Activated CD4-positive, alpha-beta T cell treated with anti-CD3 and anti-CD28 coated beads, Interleukin-2, Interleukin-4, amounts not matched to agents 100 ng/mL and 50 ng/mL, durations not matched to agents 16 hours and 8 hours (primary cell): ENCODE data around the gene SLC12A5.

Experiments
- DNase-seq: peaks from one replicate; pipeline ENCODE4 v3.0.0-alpha.2; 2020; ENCODE audit warnings: low spot score

The SLC12A5 gene

DNA sequence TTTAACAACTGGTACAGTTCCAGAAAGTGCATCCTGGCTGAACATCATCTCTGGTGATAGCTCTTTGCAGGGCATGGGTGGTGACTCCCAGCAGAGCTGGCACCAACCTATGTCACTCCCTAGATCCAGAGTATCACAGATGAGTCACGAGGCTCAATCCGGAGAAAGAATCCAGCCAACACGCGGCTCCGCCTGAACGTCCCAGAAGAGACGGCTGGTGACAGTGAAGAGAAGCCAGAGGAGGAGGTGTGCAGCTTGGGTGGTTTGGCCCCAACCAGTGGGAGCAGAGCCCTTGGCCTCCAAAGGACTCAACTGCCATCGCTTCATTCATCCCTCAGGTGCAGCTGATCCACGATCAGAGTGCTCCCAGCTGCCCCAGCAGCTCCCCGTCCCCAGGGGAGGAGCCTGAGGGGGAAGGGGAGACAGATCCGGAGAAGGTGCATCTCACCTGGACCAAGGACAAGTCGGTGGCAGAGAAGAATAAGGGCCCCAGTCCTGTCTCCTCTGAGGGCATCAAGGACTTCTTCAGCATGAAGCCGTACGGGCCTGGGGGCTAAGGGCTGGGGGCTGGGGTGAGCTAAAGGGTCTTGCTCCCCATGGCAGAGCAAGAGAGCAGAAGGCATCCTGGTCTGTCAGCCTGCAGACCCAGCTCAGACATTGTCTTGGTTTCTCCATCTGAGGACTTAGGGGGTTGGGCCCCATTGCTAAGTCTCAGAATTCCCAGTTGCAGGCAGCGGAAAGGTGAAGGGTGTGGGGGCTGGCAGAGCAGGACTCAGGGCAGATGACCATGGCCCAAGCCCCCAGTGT, 27.2 kb downstream of the SLC12A5 start:
- DNase-seq, result no peak

DNA sequence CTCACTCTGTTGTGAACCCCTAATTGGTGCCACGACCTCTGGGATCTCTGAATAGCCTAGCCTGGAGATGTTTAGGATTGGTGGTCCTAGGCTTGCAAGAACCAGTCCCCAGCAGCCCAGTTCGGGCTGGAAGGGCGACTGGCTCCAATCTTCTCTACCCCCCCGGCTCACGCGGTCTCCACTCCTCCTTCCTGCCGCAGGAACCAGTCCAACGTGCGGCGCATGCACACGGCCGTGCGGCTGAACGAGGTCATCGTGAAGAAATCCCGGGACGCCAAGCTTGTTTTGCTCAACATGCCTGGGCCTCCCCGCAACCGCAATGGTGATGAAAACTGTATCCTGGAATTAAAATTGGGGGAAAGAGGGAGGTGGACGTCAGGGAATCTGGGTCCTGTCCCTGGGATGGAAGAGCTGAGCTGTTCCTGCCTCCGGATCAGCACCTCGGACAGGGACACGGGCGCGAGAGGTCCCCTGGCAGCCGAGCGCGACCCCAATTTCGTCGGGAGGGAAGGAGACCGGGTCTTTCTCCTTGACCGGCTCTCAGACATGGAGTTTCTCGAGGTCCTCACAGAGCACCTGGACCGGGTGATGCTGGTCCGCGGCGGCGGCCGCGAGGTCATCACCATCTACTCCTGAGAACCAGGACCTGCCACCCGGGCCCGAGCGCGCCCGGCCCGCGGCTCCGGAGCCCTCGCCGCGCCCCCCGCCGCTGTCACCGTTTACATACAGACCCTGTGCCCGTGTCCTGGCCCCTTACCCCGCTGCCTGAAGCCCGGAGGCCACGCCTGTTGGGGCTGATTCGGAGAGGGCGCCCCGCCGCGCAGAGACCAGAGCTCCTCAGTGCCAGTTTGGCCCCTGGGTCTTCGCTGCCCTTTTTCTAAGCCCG, 28.2 kb downstream of the SLC12A5 start:
- no peak for DNase-seq

GRCh38 chr20:46057856-46058598, 29.0 kb downstream of the SLC12A5 start:
- DNase-seq, result no peak

GRCh38 chr20:46058599-46059281, 29.7 kb downstream of the SLC12A5 start:
- no peak for DNase-seq

GRCh38 chr20:46060301-46060881, 31.4 kb downstream of the SLC12A5 start:
- DNase-seq, result peak; percentile 40

- DNase-seq, result no peak
Observed at GRCh38 chr20:46060975-46061374, 32.0 kb downstream of the SLC12A5 start.

DNA sequence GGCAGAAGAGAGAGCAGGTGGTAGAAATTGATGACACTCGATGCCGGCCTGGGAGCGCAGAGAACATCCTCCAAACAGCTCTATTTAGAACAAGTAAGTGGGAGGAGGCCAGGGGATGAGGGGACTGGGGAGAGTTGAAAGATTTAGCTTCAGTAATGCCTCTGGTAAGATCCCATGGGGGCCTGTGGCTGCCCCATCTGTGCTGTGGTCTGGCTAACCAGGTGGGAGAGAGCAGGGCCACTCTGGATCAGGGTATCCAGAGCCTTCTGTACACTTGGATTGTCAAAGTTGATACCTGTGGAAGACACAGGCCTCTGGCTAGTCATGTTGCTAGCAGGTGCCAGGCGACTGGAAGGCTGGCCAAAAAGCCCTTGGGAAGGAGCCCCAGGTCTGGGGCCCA, 33.1 kb downstream of the SLC12A5 start:
- DNase-seq, result no peak

DNA sequence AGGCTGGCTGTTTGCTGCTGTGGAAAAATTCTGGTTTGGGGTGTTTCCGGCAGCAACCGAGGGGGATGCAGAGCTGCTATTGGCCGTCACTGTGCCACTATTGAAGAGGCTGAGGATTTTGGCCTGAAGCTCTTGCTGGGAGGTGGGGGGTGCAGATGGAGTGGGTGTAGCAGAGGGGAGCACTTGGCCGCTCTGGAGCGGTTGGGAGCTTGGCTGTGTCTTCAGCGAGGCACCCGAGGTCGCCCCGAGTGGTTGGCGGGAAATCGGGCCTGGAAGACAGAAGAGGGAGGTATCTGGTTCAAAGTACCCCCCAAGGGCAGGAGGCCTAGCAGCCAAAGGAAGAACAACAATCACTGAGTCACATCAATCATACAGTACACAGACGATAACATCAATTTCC, 33.6 kb downstream of the SLC12A5 start:
- no peak for DNase-seq

GRCh38 chr20:46063151-46063550, 34.1 kb downstream of the SLC12A5 start:
- DNase-seq, result no peak

GRCh38 chr20:46063652-46064054, 34.6 kb downstream of the SLC12A5 start:
- no peak for DNase-seq

GRCh38 chr20:46065006-46065405, 36.0 kb downstream of the SLC12A5 start:
- DNase-seq, result no peak

GRCh38 chr20:46065691-46066090, 36.7 kb downstream of the SLC12A5 start:
- DNase-seq, result no peak

- no peak for DNase-seq
Observed at GRCh38 chr20:46070215-46070900, 41.3 kb downstream of the SLC12A5 start.

- DNase-seq, result no peak
Observed at GRCh38 chr20:46071573-46071972, 42.6 kb downstream of the SLC12A5 start.

GRCh38 chr20:46073024-46073423, 44.0 kb downstream of the SLC12A5 start:
- DNase-seq, result no peak

DNA sequence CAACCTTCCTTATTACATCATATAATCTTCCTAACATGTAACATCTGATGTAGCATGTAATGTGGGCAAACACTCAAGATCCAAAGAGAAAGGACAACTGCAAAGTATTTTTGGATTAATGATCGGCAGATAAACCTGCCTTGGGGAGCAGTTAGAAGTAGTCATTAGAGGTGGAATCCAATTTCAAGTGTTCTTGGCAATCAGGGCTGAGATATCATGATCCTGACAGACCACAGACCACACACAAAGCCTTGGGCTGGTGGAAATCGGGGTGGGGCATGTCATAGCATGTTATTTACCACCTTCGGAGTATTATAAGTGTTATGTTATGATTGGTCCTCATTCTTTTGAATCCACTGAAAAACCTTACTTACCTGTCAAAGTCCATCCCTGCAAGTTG, 44.4 kb downstream of the SLC12A5 start:
- DNase-seq, result no peak

GRCh38 chr20:46074006-46074405, 45.0 kb downstream of the SLC12A5 start:
- no peak for DNase-seq

- no peak for DNase-seq
Observed at GRCh38 chr20:46076806-46077205, 47.8 kb downstream of the SLC12A5 start.

DNA sequence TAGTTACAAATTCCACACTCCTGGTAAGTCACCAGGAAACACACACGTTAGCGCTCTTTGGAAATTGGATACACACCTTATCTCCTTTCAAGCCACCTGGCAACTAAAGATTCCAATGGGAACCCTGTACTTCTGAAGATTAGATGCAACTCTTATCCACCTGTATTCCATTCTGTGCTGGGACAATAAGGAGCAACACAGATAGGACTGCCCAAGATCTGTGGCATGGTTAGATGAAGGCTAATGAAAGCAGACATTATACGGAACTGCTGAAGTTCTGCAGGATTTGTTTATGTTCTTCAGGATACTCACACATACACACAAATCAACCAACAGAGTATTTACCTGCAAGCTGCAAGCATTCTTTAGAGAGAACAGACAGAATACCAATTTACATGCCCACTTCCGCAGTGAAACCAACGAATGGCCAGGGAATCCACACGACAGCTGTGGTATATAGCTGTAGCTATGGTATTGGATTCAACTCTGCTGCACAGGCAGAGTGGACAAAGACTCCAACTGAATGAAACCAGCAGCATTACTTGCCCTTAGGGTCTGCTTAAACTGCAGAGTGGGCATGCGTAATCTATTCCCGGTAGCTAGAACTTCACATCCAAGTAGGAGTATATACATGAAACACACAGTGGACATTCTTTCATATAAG, 48.8 kb downstream of the SLC12A5 start:
- DNase-seq, result no peak

GRCh38 chr20:46078954-46079353, 49.9 kb downstream of the SLC12A5 start:
- no peak for DNase-seq
